GM21825 (cell line): ENCODE data around the gene CMTM3.
"Not testable (repeated sequence)": the region's sequence is repeated elsewhere in the genome, so short reads cannot be mapped to it uniquely, and the experiment has no call there.

ENCODE experiments used
- ATAC-seq: cut with Tn5 transposase; IDR thresholded peaks from one replicate; pipeline ENCODE4 v1.9.1; 2021; ENCODE audit warnings: mild to moderate bottlenecking, moderate library complexity; ENCODE audit not compliant: unreplicated experiment

CMTM3 gene

DNA sequence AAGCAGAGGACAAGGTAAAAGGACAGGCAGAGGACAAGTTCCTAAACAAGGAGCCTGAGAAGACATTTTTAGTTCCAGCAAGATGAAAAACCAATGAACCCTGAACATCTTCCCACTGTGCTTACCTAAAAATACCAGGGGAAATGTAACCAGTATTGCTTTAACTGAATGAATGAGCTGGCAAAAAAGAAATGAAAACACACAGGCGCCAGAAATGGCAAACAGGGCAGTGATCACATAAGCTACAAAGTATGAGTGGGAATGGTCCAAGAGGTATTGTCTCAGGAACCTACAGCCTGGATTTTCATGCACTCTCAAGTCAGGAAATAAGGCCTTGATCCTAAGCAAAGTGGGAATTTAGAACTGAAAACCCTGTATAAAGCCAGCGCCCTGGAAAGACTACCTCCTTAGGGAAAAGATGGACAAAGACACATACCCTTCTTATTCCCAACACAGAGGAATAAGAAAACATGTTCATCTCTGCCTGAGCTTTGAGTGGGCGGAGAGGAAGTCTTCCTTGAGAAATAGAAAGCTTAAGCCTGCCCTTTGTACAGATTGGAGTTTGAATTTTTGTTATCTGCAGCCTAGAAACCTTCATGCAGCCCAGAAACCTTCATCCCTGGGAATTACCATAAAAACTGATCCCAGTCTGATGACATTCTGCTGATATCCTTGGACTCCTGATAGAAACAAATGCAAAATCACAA is 23.1 kb upstream of the CMTM3 start:
- no peak for ATAC-seq

DNA sequence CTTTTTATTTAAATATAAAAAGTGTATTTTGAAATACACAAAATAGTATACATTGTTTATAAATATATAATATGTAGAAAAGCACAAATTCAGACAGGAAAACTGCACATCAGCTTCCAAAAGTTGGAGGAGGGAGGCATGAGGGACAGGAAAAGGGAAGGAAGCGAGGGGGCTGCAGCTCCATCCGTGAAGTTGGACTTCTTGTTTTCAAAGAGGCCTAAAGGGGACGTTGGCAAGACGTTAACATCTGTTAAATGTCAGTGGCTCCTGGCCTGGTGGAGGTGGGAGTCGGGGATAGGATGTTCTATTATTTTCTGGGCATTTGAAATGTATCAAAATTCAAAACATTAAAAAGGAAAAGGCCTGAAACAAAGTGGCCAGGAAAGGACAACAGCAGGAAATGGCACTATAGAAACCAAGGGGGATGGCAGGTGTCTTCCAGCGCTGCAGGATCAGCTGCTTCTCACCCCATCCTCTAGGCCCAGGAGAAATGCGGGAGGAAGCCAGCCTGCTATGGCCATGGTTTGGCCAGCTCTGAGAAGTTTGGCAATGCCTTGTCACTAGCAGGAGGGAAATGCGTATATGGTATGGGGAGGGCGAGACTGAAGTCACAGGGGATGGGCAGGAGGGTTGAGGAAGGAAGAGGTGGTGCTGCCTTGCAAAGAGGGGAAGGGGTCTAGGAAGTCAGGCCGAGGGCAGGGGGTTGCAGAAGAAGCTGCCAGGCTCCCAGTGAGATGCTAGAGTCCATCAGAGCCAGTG is 18.8 kb upstream of the CMTM3 start:
- ATAC-seq, result no peak

GRCh38 chr16:66587881-66588600 is 16.5 kb upstream of the CMTM3 start:
- no peak for ATAC-seq

- ATAC-seq, result no peak
Measured at GRCh38 chr16:66588981-66589713, 15.4 kb upstream of the CMTM3 start.

- no peak for ATAC-seq
Measured at GRCh38 chr16:66590322-66590721, 14.2 kb upstream of the CMTM3 start.

DNA sequence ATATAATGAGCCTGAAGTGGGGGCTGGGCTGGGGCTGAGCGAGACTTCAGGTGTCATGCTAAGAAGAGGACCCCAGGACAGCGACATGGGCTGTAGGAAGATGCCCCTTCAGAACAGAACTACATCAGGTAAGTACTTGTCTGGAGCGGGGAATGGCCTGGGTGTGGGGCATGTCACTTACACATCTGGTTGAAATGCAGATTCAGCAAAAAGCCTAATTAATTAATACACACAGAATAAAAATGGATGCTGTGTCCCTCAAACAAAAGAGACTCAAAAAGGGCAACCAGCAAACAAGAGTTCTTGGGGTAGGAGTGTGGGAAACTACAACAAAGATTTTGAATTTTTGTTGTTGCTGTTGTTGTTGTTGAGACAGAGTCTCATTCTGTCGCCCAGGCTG is 13.5 kb upstream of the CMTM3 start:
- no peak for ATAC-seq

- no peak for ATAC-seq
Measured at GRCh38 chr16:66592241-66592640, 12.3 kb upstream of the CMTM3 start.

GRCh38 chr16:66592814-66593213 is 11.7 kb upstream of the CMTM3 start:
- no peak for ATAC-seq

DNA sequence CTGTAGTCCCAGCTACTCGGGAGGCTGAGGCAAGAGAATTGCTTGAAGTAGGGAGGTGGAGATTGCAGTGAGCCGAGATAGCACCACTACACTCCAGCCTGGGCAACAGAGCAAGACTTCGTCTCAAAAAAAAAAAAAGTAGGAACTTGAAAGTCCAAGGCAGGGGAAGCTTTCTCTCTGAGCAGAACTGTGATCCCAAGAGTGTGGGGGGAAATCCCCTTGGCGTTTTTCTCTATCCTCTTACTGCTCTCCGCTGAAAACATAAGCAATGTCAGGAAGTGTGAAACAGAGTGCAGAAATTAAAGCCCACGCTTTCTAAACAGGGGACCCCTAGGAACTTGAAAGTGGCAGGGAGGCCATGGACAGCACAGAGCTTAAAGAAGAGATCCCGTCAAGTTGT is 9.8 kb upstream of the CMTM3 start:
- ATAC-seq, result no peak

DNA sequence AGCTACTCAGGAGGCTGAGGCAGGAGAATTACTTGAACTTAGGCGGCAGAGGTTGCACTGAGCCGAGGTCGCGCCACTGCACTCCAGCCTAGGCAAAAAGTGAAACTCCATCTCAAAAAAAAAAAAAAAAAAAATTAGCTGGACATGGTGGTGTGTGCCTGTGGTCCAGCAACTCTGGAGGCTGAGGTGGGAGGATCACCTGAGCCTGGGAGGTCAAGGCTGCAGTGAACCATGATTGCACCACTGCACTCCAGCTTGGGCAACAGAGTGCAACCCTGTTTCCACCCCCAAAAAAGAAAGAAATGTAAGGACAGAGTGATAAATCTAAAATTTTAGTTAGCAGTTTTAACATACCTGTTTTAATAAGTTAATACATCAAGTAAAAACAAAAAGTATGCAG is 7.9 kb upstream of the CMTM3 start:
- not testable (repeated sequence) for ATAC-seq

DNA sequence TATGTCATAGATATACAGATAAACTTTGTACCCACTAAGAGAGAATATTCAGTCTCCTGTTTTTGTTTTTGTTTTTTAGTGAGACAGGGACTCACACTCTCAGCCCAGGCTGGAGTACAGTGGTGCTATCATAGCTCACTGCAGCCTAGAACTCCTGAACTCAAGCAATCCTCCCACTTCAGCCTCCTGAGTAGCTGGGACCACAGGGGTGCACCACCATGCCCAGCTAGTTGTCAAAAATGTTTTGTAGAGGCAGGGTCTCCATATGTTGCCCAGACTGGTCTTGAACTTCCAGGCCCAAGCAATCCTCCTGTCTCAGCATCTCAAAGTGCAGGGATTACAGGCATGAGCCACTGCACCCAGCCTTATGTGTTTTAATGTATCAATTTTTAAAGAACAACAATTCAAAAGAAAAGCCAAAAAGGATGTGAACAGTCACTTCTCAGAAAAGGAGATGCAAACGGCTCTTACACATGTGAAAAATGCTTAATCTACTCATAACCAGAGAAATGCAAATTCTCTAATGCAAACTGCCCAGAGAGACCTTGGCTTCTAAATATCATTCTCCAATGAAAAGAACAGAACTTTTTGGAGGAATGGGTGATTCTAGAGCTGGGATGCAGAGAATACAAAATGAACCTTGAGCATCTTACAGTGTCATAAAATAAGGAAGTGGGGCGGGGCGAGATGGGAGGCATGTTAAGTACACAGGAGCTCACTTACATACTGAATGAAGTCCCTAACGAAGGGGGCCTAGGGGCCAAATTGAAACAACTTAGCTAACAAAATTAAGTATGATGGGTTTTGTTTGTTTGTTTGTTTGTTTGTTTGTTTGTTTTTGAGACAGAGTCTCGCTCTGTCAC is 7.3 kb upstream of the CMTM3 start:
- no peak for ATAC-seq

- ATAC-seq, result no peak
Measured at GRCh38 chr16:66598111-66598510, 6.4 kb upstream of the CMTM3 start.

DNA sequence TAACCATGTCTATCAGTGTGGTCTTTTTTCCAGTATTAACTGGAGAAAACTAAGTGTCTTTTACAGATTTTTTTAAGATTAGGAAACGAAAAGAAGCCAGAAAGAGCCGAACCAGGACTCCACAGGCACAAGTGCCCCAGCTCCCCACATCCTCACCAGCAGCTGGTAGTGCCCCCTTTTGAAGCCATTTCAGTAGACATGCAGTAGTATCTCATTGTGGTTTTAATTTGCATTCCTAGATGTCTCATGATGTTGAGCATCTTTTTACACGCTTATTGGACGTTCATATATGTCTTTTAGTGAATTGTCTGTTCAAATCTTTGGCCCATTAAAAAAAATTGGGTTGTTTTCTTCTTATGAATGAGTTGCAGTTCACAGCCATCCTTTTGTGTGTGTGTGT is 4.8 kb upstream of the CMTM3 start:
- ATAC-seq, result no peak

DNA sequence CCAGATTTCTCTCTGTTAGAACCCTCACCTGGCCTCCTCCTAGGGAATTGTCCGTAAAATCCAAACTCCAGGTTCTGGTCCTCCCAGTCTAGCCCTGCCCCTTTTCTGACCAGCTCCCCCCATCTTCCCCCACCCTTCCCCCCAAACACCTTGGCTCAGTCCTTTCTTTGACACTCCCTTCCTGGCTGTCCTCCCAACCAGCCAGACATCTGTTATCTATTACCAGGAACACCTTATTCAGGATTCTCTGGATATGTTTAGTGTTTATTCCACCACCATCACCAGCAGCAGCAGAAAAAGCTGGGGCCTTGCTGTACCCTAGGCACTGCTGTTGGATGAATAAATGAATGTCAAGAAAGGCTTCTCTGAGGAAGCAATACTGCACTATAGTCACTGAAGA is 4.0 kb upstream of the CMTM3 start:
- no peak for ATAC-seq

DNA sequence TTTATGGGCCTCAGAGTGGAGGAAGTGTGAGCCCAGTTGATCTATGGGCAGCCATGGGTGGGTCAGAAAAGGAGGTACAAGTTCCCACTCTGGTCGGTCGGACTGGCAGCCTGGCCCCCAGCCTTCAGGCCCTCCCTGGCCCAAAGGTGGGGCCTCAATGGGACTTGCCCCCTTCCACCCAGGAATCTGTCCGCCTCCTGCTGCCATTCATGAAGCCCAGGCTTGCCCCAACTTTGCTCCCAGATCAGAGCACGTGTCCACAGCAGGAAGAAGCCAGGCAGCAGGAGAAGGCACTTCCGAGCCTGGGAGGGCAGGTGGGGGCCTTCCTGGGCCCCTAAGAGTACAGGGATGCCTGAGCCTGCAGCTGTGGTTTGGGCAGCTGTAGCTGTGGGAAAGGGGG is 3.0 kb upstream of the CMTM3 start:
- no peak for ATAC-seq

DNA sequence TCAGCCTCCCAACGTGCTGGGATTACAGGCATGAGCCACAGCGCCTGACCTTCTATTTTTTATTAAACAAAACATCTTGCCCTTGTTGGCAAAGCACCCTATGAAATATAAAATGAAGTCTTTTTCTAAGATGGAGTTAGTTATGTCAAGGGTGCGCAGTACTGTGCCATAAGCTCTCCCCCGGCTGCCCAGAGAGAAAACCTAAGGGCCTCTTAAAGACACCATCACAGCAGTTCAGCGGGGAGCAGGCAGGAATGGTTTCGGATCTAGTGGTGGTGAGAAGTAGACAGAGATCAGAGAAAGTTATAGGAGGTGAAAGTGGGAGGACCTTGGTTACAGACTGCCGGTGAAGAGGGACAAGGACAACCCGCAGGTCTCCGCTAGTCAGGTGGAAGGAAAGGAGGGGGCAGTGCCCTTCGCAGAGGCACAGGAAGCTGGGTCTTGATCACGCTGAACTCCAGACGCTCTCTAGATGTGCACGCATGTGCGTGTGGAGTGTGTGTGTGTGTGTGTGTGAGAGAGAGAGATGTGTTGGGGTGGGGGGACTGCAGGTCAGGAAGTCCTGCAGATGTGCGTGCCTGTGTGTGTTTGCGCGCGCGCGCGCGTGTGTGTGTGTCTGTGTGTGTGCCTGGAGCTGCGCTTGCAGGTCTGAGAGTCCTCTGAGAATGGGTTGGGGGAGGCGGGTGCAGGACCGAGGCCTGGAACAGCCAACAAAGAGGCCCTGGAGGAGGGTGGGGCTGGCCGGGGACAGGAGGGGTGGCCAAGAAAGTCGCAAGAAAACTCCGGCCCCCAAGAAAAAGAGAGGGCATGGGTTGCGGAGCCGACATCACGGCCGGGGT is 748 bp upstream of the CMTM3 start:
- ATAC-seq, result no peak

DNA sequence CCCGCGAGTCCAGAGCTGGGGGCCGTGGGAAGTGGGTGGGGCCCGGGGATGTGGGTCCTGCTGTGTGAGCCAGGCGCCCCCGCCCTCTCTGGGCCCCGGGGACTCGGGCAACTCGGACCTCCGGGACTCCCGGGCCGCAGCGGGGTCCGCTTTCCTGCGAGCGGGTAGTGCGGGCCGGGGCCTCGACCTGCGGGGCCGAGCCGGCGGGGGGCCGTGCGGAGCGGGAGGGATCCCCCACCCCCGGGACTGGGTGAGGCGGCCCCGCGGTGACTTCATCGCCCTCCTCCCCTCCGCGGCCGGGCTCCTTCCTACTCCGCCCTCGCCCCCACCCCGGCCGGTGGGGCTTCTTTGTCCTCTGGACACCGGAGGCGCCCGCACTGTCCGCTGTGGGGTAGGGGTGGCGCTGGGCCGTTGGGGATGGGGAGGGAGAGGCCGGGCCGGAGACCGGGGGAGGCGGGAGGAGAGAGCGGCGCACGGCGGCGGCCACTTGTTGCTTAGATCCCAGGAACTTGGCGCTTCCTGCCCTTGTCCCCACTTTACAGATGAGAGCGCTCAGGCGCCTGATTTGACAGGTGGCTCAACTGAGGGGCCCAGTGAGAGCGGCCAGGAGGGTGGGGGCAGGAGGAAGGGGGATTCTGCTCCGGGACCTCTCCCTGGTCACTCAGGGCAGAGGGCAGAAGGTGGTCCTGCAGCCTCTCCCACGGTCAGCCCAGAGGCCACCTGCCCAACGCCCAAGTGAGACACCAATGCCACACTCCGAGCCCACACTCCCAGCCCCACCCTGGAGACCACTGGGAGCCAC is 874 bp downstream of the CMTM3 start:
- ATAC-seq, result peak; percentile 13

GRCh38 chr16:66605979-66606751 is 1.7 kb downstream of the CMTM3 start:
- peak; percentile 40 for ATAC-seq
